HG02938 (cell line): Measurements from ENCODE around the gene SLC25A21.

ENCODE experiments used
- ATAC-seq: cut with Tn5 transposase; IDR thresholded peaks from one replicate; pipeline ENCODE4 v1.9.1; 2021; ENCODE audit warnings: mild to moderate bottlenecking, moderate library complexity; ENCODE audit not compliant: unreplicated experiment

Gene SLC25A21

DNA sequence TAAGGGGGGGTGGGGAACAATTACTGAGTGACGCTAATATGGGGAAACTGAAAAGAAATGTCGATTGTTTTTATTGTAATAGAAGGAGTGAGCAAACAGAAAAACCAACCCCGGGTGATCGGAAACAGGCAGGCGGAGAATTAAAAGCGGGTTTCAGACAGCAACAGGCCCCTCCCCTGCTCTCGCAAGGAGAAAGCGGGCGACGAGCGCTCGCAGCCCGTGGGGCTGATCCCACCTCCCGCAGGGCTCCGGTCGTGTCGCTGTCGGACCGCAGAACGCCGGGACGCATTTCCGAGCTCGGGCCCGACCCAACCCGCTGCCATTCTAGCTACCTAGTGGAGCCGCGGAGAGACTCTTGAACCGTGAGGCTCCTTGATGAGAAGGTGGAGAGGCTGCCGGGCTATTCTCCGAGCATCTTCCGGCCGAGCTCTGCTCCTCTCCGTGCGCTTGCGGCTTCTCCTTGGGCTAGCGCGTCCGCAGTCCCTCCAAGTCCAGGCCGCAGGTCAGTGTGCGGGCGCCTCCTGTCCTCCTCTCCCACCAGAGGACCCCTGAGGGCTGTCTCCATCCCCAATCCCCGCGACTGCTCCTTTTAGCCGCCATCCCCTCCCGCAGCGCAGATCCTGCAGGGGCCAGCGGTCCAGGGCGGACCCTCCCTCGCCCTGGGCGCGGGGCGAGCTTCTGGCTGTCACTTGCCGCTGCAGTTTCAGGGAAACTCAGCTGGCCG is 514.8 kb downstream of the SLC25A21 start:
- no peak for ATAC-seq

DNA sequence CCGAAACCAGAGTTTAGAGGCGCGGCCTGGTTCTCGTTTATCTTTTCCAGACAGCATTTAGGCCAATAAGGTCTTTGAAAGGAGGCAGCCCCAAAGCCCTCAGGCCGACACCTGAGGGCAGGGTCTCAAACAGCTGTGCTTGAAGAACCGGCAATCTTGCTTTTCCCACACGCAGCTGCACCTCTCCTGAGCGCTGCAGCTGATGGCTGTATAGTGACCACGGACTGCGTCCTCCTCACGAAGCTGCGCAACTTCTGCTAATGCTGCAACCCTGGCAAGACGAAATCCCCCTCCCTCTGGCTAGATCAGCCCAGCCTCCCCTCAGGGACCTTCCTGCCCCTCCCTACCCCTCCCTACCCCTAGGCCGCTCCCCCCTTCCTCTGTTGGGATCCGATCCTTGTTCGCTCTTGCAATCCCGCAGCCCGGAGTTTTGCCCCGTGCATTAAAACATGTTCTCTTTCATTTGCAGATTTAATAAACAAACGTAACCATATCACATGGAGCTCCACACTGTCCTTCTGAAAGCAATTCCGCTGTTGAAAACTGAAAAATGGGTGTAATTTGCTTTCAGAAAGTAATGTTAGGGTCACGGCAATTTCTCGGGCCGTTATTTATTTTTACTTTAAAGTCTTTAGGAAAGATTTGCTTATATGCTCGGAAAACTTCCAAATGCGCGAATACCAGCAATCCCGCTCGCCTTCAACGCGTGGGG is 515.6 kb downstream of the SLC25A21 start:
- no peak for ATAC-seq

DNA sequence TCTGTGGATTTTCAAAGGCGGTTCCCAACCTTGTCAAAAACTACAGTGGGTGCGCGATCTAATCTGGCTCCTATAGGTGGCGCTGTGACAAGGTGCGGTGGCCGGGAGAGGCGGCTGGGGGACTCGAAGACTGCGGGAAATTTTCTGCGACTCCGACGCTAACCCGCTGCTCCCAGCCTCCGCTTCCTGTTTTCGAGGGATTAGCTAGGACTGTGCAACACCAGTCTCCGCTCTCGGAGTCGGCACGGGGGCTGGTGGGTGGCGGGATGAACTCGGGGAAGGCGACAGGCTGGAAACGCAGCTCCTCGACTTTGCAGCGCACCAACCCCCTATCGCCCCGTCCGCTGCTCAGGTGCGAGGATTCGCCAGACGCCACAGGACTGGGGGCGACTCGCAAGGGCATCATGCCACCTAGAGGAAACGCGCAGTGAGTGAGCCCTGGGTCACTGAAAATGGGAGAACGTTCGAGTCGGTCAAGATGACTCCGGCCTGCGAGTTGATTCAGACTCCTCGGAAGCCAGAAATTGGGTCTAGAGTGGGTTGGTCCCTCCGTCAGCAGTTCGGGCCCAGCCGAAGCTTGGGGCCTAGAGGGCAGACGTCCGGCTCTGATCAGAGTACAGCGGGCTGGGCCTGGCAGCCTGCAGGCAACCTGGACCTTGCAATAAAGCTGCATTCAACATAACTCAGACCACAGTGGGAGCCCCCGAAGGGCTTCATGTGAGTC is 516.3 kb downstream of the SLC25A21 start:
- ATAC-seq: no peak

DNA sequence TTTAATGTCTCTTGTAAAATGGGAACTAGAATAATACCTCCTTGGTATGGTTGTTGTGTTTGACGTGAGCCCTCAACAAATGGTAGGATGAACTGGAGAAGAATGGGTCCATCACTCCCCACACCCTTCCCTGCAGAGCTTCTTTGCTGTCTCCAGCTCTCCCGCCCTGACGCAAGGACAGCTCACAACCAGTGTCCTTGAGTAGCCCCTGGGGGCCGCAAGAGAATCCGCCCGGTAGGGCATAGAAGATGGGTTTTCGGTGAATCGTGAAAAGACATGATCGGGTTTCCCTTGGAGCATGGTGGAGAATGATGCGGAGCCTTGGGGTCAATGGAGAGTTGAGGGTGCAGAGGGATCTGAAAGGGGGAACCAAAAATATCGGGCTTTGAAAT is 516.8 kb downstream of the SLC25A21 start:
- ATAC-seq: no peak

DNA sequence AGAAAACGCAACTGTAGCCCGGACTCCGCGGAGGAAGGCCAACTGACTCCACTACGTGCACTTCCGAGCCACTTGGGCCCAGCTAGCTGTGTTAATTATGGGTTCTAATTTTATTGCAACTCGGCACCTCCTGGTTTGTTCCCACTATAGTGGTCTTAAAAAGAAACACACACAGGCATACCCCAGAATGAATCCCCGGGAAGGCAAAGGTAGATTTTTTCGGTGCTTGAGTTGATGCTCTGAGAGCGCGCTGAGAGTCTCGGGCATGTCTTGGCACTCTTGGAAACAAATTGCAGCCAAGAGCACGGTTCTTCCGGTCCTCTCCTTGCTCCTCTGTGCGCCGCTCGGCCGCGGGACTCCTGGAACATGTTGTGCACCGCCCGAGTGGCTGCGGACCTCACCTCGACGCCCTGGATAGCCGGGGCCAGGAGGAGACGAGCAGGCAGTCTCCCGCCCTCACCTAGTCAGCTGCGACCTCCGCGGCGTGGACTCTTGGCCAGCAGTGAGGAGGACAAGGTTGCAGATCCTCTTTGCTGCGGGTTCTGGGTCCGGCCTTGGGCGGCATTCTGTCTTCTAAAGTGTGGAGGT is 517.5 kb downstream of the SLC25A21 start:
- ATAC-seq: no peak

DNA sequence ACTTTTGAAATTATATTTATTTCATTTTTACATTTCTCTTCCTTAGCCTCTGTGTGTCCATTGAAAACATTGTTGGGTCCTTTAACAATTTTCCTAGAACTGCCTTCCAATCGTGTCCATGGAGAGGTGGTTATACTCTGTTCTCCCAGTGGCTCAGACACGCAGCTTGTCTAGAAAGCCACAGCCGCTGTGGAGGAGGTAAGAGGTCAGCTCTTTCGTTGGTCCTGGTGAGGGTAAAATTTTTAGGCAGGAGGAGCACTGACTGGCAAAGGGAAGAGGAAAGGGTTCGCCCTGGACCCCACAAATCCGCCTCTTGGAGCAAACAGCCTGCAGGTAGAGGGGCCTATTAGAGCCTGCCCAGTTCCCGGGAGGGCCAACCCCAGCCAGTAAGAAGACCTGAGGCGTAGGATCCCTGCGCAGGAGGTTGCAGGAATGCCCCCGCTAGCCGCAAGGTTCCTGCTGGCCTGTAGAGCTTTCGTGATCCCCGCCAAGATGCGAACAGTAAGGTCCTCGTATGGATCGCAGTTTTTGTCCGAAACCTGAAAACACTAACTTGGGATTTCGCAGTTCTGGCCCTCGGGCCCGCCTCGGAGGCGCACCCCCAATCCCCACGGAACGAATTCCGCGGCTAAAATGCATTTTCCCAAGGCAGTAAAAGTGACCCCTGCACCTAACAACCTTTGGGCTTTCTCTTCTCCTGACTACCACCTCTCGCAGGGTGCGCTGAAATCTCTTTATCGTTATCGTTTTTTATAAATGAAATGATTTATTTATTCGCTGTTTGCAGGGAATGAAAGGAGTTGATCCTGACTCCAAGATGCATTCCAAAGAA is 518.2 kb downstream of the SLC25A21 start:
- ATAC-seq: no peak

DNA sequence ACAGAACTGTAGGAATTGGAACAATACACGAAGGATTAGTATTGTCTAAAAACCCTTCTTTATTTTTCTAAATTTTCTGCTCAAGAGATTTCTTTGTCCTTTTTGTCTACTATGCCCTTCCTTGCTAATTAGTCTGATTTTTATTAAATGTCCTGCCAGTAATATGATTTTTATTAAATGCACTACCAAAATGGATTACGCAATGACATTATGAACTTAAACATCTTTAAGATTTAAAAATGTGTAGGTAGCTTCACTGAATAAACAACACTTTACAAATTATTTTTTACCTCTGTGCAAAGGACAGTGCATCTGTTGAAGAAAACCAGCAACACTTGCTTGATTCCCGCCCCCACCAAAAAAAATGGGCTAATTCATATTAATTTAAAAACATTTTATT is 519.0 kb downstream of the SLC25A21 start:
- ATAC-seq: no peak

DNA sequence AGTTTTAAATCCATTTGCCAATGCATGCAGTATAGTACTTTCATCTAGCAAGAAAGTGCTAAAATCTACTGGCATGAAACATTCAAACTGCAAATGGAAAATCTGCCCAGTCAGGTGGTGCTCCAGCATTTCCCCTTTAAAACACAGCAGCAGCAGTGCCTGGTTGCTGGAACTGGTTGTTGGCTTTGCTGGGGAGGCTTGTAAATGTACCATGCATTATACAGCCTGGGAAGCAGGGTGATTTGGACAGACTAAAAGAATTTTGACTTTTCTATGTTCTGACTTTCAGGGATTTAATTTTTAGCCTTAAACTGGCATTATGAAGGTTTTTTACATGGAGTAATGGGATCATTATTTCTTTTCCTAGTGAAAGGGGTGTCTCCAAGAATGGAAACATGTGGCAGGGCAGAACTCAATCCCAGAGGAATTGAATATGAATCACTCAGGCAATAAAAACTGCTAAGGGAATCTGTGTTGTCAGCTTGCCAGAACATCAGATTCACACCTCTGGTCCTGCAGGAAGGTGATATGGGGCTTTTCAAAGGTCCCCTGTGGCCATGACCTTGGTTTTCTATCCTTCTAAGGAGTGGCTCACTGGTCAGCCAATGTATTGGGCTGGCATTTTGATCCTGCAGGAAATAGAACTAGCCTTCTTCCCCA is 519.7 kb downstream of the SLC25A21 start:
- no peak for ATAC-seq

DNA sequence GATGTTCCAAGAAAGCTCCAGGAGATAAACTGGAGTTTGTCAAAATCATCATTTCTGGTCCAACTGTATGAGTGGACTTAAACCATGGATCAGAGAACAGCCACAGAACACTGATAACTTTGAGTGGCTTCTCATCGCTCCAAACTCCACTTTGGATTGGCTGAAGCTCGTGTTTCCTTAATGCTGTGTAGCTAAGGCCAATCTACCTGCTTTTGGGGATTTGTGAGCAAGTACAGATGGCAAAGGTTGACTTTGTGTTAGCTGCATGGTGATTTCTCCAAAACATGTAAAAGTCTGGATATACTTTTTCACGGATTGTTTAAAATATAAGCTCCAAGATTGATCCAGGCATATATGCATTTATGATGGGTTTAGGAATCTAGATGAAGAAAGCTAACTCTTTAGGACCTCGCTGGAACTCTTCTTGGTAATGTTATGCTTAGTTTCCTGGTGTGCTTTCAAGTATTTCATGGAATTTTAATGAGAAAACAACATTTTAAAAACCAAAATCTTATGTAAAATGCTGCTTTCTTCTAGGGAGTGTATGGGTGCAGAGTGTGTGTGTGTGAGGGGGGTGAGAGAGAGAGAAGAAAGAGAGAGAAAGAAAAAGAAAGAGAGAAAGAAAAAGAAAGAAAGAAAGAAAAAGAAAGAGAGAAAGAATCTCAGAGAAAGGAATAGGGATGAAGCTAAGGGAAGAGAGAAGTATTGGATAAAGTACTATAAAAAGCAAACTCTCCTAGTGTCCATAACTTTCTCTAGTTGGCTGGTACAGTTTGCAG is 522.3 kb downstream of the SLC25A21 start:
- ATAC-seq: no peak

DNA sequence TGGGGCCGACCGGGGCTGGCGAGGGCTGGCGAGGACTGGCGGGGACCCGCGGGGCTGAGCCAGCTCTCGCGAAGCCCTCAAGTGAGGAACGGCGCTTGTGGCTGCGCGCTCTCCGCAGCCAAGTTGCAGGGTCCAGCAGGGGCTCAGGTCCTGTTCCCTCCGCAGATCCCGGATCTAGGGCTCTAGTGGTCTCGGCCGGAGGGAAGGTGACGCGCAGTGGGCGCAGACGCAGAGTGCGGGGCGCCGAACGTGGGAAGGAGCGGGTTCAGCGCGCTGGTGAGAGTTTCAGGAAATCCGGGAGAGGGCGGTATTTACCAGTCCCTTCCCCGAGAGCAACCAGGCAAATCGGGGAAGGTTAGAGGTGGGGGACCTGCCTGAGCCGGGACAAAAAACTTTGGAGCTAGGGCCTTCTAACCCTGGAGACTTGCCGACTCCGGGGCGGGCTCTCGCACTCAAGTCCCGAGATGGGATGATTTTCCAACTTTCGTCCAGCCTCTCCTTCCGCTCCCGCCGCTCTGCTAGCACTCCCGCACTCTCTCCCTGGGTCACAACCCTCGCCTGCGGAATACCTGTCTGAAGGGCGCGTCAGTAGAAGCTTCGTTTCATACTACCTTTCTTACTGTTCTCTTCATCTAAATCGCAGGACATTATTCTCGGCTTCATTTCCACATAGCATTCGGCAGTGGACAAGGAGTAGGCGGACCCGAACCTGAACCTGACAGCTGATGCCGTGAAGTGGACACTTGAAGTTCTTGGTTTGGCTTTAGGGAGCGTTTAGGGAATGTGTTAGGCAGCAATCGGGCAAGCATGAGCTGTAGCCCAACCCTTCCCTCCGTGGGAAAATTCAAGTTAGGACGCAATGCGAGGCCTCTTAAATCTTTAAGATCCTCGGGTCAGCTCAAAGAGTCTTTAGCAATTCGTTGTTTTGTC is 524.3 kb downstream of the SLC25A21 start:
- ATAC-seq: no peak

DNA sequence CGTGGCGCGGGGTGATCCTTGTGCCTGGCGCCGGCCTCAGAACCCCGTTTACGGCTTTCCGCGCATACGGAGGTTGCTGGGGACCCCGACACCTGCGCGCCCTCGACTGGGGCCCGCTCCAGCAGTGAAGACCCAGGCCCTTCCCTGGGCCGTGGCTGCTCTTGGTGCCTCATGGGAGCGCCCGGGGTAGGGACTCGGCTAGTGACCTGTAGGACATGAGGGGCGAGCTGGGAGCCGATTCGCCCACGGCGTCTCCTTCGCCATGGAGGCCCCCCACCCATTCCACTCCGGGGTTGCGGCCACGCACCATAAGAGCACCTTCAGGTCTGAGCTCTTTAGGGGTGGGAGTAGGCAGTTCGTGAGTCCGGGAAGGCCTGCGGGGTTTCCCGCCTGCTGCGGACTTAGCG is 525.0 kb downstream of the SLC25A21 start:
- no peak for ATAC-seq

DNA sequence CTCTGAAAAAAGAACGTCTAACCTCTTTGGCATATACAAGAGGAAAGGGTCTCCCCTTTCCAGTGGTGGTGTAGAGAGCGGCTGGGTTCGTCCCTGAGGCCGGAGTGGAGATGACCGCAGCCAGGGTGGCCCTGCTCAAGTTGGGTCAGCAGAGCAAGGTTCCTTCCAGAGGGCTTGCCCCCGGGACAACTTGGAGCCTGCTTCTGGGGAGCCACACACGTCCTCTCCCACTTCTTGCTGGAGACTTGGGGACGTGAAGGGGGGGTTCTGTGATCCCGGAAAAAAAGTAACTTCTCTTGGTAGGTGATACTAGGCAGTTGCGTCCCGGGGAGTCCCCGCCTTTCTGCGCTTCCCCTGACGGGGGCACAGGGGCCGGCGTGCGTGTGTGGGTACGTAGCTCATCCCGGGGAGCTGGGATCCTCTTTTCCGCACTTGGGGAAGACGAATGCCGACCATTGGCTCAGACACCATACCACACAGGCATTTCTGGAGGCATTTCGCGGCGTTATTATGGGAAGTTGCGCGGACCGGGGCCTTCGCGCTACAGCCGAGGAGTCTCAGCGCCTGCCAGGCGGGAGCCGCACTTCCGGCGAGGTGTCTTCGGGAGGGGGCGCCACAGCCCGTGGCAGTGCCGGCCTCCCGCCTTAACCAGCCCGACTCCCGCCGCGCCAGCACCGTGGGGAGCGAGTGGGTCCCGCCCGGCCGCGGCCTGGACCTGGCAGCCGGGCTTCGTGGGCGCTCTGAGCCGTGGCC is 525.6 kb downstream of the SLC25A21 start:
- no peak for ATAC-seq

DNA sequence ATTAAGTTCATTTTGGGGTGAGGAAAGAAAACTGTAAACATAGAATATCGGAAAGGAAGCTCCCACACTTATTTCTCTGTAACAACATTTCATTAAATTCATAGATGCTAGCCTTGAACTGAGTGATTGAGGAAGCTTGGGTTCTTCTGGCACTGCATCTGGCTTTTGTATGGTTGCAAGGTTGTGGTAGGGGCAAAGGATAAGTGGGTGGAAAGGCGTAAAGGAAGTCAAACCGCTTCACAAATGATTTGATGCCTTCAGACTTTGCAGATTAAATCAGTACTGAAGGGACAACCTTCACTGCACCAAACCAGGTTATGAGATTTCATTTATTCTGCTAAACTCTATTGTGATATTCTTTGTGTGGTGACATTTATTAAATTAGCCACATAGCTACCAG is 538.8 kb downstream of the SLC25A21 start:
- ATAC-seq: no peak
